ENCODE results near the gene ADNP2. TPM values are rescaled to one million over a fixed set of nuclear protein-coding genes. Genes with fewer than 3 reads are reported as not detected.

Gene ADNP2
- total RNA-seq, 1 donor from 2014 or later, result 33.9 TPM

GRCh38 chr18:80096032-80096565 lies 13.0 kb upstream of the ADNP2 start:
- no peaks in the 10 kb centered on the region for H3K27me3 Mint-ChIP-seq (ENCODE audit: low read depth)
- peaks cover 2% of the 10 kb centered on the region for H3K36me3 Mint-ChIP-seq
- no peak overlapping the region for H3K27ac Mint-ChIP-seq
- peaks cover 26% of the 10 kb centered on the region for H3K9me3 Mint-ChIP-seq
- no peak for DNase-seq (ENCODE audit: low spot score in 2 of 2, unreplicated experiment in 2 of 2)
- H3K4me3 Mint-ChIP-seq, result no peak overlapping the region
- no peaks in the 10 kb centered on the region for H3K4me1 Mint-ChIP-seq
- TF ChIP-seq CTCF (IDR thresholded peaks at IDR 0.05; ENCODE audit: unreplicated experiment), result no peak

- Mint-ChIP-seq H3K4me3 (no peak overlapping the region), H3K9me3 (peaks cover 26% of the 10 kb centered on the region), H3K27ac (no peak overlapping the region), H3K4me1 (no peaks in the 10 kb centered on the region), H3K27me3 (ENCODE audit: low read depth) (no peaks in the 10 kb centered on the region), H3K36me3 (no peaks in the 10 kb centered on the region)
- DNase-seq (ENCODE audit: low spot score in 2 of 2, unreplicated experiment in 2 of 2), result no peak
- no peak for TF ChIP-seq CTCF (IDR thresholded peaks at IDR 0.05; ENCODE audit: unreplicated experiment)
These were observed 11.9 kb upstream of the ADNP2 start for GRCh38 chr18:80097201-80097600.

- TF ChIP-seq CTCF (IDR thresholded peaks at IDR 0.05; ENCODE audit: unreplicated experiment), result no peak
- H3K27me3 Mint-ChIP-seq (ENCODE audit: low read depth), result no peaks in the 10 kb centered on the region
- H3K9me3 Mint-ChIP-seq, result peaks cover 15% of the 10 kb centered on the region
- no peak for DNase-seq (ENCODE audit: low spot score in 2 of 2, unreplicated experiment in 2 of 2)
- no peak overlapping the region for H3K4me3 Mint-ChIP-seq
- peaks cover 21% of the 10 kb centered on the region for H3K4me1 Mint-ChIP-seq
- no peaks in the 10 kb centered on the region for H3K36me3 Mint-ChIP-seq
- no peak overlapping the region for H3K27ac Mint-ChIP-seq
These were observed 5.8 kb upstream of the ADNP2 start for GRCh38 chr18:80103231-80103630.

- H3K4me1 Mint-ChIP-seq, result peaks cover 21% of the 10 kb centered on the region
- no peak for TF ChIP-seq CTCF (IDR thresholded peaks at IDR 0.05; ENCODE audit: unreplicated experiment)
- H3K9me3 Mint-ChIP-seq, result peaks cover 15% of the 10 kb centered on the region
- H3K4me3 Mint-ChIP-seq, result no peak overlapping the region
- H3K36me3 Mint-ChIP-seq, result no peaks in the 10 kb centered on the region
- DNase-seq (ENCODE audit: low spot score in 2 of 2, unreplicated experiment in 2 of 2), result no peak
- H3K27ac Mint-ChIP-seq, result peak overlapping the region; percentile 87
- no peaks in the 10 kb centered on the region for H3K27me3 Mint-ChIP-seq (ENCODE audit: low read depth)
These were observed 4.7 kb upstream of the ADNP2 start for GRCh38 chr18:80104364-80104779.

- Mint-ChIP-seq H3K36me3 (no peaks in the 10 kb centered on the region), H3K9me3 (peaks cover 12% of the 10 kb centered on the region), H3K4me1 (peaks cover 29% of the 10 kb centered on the region), H3K27ac (peak overlapping the region; percentile 42), H3K27me3 (ENCODE audit: low read depth) (no peaks in the 10 kb centered on the region), H3K4me3 (no peak overlapping the region)
- TF ChIP-seq CTCF (IDR thresholded peaks at IDR 0.05; ENCODE audit: unreplicated experiment), result no peak
- no peak for DNase-seq (ENCODE audit: low spot score in 2 of 2, unreplicated experiment in 2 of 2)
These were observed 3.5 kb upstream of the ADNP2 start for GRCh38 chr18:80105369-80106167.
